SK-N-SH treated with all-trans-retinoic acid at 6 μM for 48 hours (cell line): Measurements from ENCODE around the gene PIK3AP1.

ENCODE experiments used
- ATAC-seq: fragments of 200-7000 bp; cut with Tn5 transposase; 3 replicates; pipeline ENCODE4 v1.9.1; 2020; ENCODE audit warnings: mild to moderate bottlenecking, moderate library complexity
- ARNTL ChIP-seq: fragments of 450-650 bp; formaldehyde crosslinking; IDR thresholded peaks from 2 replicates; pipeline ENCODE4 v1.5.0; 2020; ENCODE audit warnings: low read depth, mild to moderate bottlenecking, moderate library complexity, borderline replicate concordance
- BACH2 ChIP-seq: fragments of 250-450 bp; sonication (Bioruptor Pico); IDR thresholded peaks from 2 replicates; pipeline ENCODE4 v1.9.0; 2021; ENCODE audit warnings: mild to moderate bottlenecking, borderline replicate concordance
- CSDC2 ChIP-seq: fragments of 250-450 bp; sonication (Bioruptor Pico); IDR thresholded peaks from 2 replicates; pipeline ENCODE4 v1.5.0; 2020; ENCODE audit warnings: mild to moderate bottlenecking, moderate library complexity
- ESRRG ChIP-seq: fragments of 250-450 bp; sonication (Bioruptor Pico); IDR thresholded peaks from 2 replicates; pipeline ENCODE4 v1.6.1; 2021; ENCODE audit warnings: mild to moderate bottlenecking
- OSR1 ChIP-seq: fragments of 250-450 bp; sonication (Bioruptor Pico); IDR thresholded peaks from 2 replicates; pipeline ENCODE4 v1.8.0; 2022; ENCODE audit warnings: moderate library complexity, mild to moderate bottlenecking, inconsistent platforms
- PPARA ChIP-seq: fragments of 250-450 bp; sonication (Bioruptor Pico); IDR thresholded peaks from 2 replicates; pipeline ENCODE4 v1.5.0; 2020; ENCODE audit warnings: mild to moderate bottlenecking, borderline replicate concordance
- RARB ChIP-seq: fragments of 250-450 bp; sonication (Bioruptor Pico); IDR thresholded peaks from 2 replicates; pipeline ENCODE4 v1.8.0; 2021; ENCODE audit warnings: mild to moderate bottlenecking, moderate library complexity
- SNAI2 ChIP-seq: fragments of 250-450 bp; sonication (Bioruptor Pico); IDR thresholded peaks from 2 replicates; pipeline ENCODE4 v1.5.0; 2020; ENCODE audit warnings: mild to moderate bottlenecking, moderate library complexity
- TCF4 ChIP-seq: fragments of 250-450 bp; sonication (Bioruptor Pico); IDR thresholded peaks from 2 replicates; pipeline ENCODE4 v1.8.0; 2021; ENCODE audit warnings: mild to moderate bottlenecking, moderate library complexity, borderline replicate concordance
- TOX ChIP-seq: fragments of 250-450 bp; sonication (Bioruptor Pico); IDR thresholded peaks from 2 replicates; pipeline ENCODE4 v1.8.0; 2021; ENCODE audit warnings: mild to moderate bottlenecking, moderate library complexity, borderline replicate concordance
- ZC3H10 ChIP-seq: fragments of 250-450 bp; sonication (Bioruptor Pico); IDR thresholded peaks from 2 replicates; pipeline ENCODE4 v1.5.1; 2021; ENCODE audit warnings: mild to moderate bottlenecking, moderate library complexity
- ZFP3 ChIP-seq: fragments of 250-450 bp; sonication (Bioruptor Pico); IDR thresholded peaks from 2 replicates; pipeline ENCODE4 v1.5.0; 2020; ENCODE audit warnings: mild to moderate bottlenecking, moderate library complexity
- ZFP30 ChIP-seq: fragments of 450-650 bp; formaldehyde crosslinking; IDR thresholded peaks from 2 replicates; pipeline ENCODE4 v1.5.0; 2022; ENCODE audit warnings: mild to moderate bottlenecking, moderate library complexity
- TF ChIP-seq, protein P1 (sequence below): fragments of 250-450 bp; sonication (Bioruptor Pico); IDR thresholded peaks from 2 replicates; pipeline ENCODE4 v1.5.0; 2020; ENCODE audit warnings: mild to moderate bottlenecking, moderate library complexity
- TF ChIP-seq, protein P2 (sequence below): fragments of 250-450 bp; sonication (Bioruptor Pico); IDR thresholded peaks from 2 replicates; pipeline ENCODE4 v1.5.1; 2021; ENCODE audit warnings: mild to moderate bottlenecking, moderate library complexity
- TF ChIP-seq, protein P3 (sequence below): fragments of 250-450 bp; sonication (Bioruptor Pico); IDR thresholded peaks from 2 replicates; pipeline ENCODE4 v1.8.0; 2020; ENCODE audit warnings: mild to moderate bottlenecking, moderate library complexity, borderline replicate concordance

The PIK3AP1 gene

DNA sequence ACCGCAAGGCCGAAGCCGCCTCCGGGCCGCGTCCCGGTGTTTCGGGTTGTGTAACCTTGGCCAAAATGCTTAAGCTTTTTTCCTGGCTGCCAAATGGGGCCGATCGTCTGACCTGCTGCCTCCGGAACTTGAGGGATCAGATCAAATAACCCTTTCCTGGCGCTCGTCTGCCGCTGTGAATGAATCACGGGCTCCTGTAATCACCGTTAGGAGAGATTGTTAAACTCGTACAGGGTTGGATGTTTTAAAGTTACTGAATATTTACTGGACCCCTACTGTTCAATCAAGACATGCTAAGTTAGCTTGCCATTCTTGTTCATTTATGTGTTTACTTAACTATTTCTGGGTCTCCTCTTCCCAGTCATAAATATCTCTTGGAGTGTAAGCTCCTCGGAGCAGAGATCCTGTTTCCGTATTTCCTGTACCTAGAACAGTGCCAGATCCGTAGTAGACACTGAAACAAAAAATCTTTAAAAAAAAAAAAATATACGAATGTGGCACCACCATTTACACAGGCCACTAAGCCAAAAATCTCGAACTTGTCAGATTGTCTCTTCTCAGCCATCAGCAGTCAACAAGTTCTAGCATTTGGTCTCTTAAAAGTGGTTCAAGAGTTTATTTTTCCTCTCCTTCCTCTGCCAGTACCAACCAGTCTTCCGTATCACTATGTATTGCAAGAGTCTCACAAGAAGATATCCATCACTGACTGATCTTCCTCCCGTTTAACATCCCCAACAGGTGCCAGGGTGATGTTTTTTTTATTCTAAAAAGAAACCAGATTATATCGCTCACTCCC is 132.9 kb downstream of the PIK3AP1 start:
- TF ChIP-seq SNAI2 (CRISPR knock-in tag) (no peak), ESRRG (CRISPR knock-in tag) (no peak), BACH2 (CRISPR knock-in tag) (no peak), OSR1 (CRISPR knock-in tag) (no peak)
- peak; percentile 66 for ATAC-seq

DNA sequence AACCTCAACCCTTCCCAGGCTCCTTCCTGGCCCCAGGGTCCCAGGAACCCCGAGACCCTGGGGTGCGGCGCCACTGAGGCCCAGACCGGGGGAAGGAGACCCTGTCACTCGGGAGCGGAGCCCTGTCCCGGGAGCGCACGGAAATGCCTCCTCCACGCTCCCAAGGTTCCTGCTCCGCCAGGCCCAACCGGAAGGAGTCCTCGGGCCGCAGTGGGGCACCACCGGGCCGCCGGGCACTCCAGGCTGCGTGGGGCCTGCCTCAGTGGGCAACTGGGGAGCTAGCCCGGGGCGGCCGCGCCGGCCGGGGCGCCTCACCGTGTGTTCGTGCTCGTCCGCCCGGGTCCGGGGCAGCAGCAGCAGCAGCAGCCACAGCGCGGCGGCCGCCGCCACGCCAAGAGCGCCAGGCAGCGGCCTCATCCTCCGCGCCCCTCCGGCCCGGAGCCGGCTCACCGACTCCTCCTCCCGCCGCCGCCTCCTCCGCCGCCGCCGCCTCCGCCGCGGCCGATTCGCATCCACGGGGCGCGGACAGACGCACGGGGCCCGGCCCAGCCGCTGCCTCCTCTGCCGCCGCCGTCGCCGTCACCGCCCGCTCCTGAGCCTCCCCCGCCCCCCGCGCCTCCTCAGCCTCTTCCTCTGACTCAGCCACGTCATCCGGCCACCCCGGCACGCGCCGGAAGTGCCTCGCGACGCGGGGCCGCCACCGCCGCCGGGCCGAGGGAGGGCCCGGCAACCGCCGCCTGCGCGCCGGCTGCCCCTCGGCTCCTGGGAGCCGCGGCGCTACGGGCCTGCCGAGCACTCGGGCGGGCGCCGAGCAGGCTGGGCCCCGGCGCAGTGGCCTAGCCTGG is 133.7 kb downstream of the PIK3AP1 start, which contains the start of gene TM9SF3:
TSS of gene TM9SF3 (minus strand) at position 594 of the 845 bp plus-strand sequence. CDS start at position 417, 177 bp downstream.
- TF ChIP-seq OSR1 (CRISPR knock-in tag) = no peak
- TF ChIP-seq ARNTL (CRISPR knock-in tag) = no peak
- TF ChIP-seq ZFP3 (CRISPR knock-in tag) = 0 out of 2 replicates have a peak, but pooled peaks have one; percentile 46
- TF ChIP-seq, protein P1, sequence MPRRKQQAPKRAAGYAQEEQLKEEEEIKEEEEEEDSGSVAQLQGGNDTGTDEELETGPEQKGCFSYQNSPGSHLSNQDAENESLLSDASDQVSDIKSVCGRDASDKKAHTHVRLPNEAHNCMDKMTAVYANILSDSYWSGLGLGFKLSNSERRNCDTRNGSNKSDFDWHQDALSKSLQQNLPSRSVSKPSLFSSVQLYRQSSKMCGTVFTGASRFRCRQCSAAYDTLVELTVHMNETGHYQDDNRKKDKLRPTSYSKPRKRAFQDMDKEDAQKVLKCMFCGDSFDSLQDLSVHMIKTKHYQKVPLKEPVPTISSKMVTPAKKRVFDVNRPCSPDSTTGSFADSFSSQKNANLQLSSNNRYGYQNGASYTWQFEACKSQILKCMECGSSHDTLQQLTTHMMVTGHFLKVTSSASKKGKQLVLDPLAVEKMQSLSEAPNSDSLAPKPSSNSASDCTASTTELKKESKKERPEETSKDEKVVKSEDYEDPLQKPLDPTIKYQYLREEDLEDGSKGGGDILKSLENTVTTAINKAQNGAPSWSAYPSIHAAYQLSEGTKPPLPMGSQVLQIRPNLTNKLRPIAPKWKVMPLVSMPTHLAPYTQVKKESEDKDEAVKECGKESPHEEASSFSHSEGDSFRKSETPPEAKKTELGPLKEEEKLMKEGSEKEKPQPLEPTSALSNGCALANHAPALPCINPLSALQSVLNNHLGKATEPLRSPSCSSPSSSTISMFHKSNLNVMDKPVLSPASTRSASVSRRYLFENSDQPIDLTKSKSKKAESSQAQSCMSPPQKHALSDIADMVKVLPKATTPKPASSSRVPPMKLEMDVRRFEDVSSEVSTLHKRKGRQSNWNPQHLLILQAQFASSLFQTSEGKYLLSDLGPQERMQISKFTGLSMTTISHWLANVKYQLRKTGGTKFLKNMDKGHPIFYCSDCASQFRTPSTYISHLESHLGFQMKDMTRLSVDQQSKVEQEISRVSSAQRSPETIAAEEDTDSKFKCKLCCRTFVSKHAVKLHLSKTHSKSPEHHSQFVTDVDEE (CRISPR knock-in tag) = no peak
- no peak for TF ChIP-seq TOX
- TF ChIP-seq ZC3H10 = 0 out of 2 replicates have a peak, but pooled peaks have one; percentile 10
- TF ChIP-seq CSDC2 (CRISPR knock-in tag) = 0 out of 2 replicates have a peak, but pooled peaks have one; percentile 22
- TF ChIP-seq, protein P2, sequence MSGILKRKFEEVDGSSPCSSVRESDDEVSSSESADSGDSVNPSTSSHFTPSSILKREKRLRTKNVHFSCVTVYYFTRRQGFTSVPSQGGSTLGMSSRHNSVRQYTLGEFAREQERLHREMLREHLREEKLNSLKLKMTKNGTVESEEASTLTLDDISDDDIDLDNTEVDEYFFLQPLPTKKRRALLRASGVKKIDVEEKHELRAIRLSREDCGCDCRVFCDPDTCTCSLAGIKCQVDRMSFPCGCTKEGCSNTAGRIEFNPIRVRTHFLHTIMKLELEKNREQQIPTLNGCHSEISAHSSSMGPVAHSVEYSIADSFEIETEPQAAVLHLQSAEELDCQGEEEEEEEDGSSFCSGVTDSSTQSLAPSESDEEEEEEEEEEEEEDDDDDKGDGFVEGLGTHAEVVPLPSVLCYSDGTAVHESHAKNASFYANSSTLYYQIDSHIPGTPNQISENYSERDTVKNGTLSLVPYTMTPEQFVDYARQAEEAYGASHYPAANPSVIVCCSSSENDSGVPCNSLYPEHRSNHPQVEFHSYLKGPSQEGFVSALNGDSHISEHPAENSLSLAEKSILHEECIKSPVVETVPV = no peak
- peak; percentile 84 for ATAC-seq

DNA sequence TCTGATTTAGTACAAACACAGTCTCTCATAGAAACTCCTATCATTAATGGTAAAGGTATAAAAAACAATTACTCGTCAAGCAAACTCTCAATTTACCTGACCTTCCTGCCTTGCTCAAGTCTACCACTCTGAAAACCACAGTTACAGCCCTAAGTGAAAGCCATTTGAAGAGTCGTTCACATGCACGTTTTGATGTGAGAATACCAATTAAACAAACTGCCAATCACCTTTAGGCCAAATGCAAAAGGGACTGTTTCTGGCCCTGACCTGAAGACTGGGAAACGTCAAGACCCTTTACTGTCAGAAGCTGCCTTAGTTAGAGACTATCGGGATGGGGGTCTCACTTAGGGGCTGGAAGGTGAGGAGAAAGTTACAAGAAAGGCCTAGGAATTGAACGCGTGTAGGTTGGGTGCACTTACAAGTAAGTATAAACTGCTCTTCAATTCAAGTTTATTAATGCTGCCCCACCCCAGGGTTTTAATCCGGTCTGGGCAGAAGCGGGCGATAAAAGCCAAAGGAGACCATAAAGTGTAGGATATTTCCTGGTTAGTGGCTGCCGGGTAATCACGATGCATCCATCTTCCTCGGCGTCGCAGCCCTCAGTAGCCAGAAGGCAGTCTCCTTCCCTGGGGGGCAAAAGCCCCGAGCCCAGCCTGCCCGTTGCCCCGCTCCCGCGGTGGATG is 134.4 kb downstream of the PIK3AP1 start:
- TF ChIP-seq ZFP3 (CRISPR knock-in tag) (no peak), TCF4 (CRISPR knock-in tag) (no peak), BACH2 (CRISPR knock-in tag) (no peak), RARB (CRISPR knock-in tag) (no peak)
- ATAC-seq = peak; percentile 52

DNA sequence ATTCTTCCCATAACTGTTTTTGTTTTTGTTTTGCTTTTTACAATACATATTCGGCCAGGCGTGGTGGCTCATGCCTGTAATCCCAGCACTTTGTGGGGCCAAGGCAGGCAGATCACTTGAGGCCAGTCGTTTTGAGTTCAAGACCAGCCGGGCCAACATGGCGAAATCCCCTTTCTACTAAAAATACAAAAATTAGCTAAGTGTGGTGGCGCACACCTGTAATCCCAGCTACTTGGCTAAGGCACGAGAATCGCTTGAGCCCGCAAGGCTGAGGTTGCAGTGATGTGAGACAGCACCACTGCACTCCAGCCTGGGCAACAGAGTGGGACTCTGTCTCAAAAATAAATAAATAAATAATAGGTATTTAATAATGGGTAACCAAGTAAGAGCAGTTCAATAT is 135.8 kb downstream of the PIK3AP1 start:
- no peak for ATAC-seq
- TF ChIP-seq PPARA (CRISPR knock-in tag) (no peak), ZFP30 (CRISPR knock-in tag) (no peak), TOX (no peak), CSDC2 (CRISPR knock-in tag) (no peak)
- TF ChIP-seq, protein P3, sequence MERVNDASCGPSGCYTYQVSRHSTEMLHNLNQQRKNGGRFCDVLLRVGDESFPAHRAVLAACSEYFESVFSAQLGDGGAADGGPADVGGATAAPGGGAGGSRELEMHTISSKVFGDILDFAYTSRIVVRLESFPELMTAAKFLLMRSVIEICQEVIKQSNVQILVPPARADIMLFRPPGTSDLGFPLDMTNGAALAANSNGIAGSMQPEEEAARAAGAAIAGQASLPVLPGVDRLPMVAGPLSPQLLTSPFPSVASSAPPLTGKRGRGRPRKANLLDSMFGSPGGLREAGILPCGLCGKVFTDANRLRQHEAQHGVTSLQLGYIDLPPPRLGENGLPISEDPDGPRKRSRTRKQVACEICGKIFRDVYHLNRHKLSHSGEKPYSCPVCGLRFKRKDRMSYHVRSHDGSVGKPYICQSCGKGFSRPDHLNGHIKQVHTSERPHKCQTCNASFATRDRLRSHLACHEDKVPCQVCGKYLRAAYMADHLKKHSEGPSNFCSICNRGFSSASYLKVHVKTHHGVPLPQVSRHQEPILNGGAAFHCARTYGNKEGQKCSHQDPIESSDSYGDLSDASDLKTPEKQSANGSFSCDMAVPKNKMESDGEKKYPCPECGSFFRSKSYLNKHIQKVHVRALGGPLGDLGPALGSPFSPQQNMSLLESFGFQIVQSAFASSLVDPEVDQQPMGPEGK (CRISPR knock-in tag) = no peak

DNA sequence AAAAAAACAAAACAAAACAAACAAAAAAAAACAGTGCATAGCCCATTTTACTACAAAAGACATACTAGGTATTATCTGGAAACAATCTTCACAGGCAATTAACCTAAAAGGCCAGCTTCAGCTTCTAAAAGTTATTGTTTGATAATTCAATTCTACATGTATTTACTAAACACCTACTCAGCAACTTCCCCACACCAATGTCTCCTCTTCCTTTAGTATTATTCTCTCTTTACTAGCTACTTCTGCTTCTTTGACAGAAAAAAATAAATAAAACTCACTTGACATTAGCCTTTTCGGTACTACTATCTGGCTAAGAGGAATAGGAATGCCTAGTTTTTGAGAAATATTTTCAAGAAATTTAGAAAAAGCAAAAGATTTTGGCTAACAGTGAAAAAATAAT is 136.3 kb downstream of the PIK3AP1 start:
- TF ChIP-seq PPARA (CRISPR knock-in tag) = no peak
- TF ChIP-seq ZFP30 (CRISPR knock-in tag) = peak; percentile 54; the same call in 1 of the 2 replicates
- TF ChIP-seq, all 23 proteins: peak for 1
- no peak for ATAC-seq
